Fibroblast of mammary gland (primary cell): ENCODE data around the gene DNMT3B.

Experiments
- DNase-seq: peaks from one replicate; pipeline ENCODE4 v3.0.0-alpha.2; 2010; ENCODE audit warnings: low read depth
- H3K4me3 ChIP-seq: 2 replicates; pipeline ENCODE4 v1.5.1; 2011; ENCODE audit warnings: low read depth, mild to moderate bottlenecking, low read length, moderate library complexity; ENCODE audit not compliant: control insufficient read depth
- CTCF ChIP-seq: conservative IDR thresholded peaks from 2 replicates; pipeline ENCODE4 v1.5.1; 2011; ENCODE audit warnings: low read depth, low read length, inconsistent platforms; ENCODE audit not compliant: control insufficient read depth, insufficient read depth

DNMT3B gene

DNA sequence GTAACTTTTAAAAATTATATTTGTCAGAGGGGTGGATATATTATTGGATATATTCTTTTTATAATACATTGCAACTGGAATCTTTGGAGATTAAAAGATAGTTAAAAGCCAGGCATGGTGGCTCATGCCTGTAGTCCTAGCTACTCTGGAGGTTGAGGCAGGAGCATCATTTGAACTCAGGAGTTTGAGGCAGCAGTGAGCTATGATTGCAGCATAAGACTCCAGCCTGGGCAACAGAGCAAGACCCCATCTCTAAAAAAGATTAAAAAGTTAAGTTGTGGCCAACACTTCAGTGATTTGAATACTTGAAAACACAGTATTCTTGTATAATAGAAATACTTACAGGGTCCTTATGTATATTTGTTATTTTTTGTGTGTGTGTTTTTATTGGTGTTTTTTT is 72.8 kb downstream of the DNMT3B start:
- no peak for TF ChIP-seq CTCF
- H3K4me3 ChIP-seq: no peak overlapping the region
- DNase-seq: no peak

DNA sequence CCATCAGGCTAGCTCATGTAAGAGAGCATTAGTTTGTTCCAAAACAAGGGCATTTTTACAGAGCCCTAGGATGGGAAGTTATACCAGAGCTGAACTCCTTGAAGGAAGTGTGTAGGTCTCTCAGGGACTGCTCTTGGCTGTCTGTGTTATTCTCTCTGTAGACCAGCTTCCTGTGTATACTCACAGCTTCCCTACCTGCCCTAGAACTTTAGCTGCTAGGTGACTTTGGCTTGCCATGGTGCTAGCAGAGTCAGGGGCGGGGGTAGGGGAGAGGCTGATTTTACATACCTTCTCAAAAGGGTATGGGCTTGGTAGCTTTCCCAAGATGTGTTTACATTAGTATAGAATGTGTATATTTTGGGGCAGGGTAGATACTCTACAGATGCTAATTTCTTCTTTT is 75.0 kb downstream of the DNMT3B start:
- no peak for TF ChIP-seq CTCF
- no peak overlapping the region for H3K4me3 ChIP-seq
- no peak for DNase-seq

DNA sequence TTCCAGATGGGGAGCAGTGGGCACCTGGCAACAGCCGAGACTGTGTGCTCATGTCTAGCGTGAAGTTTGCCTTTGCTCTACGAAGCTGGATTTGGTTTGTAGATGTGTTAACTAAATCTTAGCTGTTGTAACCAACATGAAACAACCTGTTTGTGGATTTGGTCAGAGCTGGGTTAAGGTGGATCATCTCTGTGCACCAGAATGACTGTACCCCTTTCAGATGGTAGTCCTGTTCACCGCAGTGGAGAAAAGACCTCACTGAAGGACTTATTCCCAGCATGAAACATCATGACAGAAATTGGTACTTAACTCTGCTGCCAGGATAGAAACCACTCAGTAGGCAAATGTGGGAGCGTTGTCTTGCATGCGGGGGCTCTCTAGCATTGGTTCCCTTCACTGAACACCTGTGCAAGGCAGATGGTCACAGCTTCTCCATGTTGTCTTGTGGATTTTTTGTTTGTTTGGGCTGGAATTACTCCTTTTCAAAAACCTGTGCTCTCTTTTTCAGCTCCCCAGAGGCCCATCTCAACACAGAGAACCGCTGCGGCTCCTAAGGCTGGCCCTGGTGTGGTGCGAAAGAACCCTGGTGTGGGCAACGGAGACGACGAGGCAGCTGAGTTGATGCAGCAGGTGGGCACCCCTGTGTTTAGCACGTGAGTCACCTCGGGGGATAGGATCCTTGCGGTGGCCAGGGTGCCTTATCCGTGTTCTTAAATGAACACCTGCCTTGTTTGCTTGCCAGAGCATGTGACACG is 77.2 kb downstream of the DNMT3B start:
- DNase-seq: no peak
- TF ChIP-seq CTCF: no peak
- no peak overlapping the region for H3K4me3 ChIP-seq

DNA sequence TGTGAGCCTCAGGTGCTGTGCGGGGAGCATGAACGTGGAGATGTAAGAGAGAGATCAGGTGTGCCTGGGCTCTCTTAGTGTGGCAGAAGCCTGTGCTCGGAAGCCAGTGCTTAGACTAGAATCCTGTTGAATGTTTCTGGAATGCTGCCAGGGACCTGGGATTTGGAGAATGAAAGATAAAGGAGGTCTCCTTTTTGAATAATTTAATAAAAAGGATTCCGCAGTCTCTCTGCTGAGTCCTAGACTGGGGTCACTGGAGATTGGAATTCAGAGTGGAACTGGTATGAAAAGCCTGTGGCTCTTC is 77.7 kb downstream of the DNMT3B start:
- no peak for TF ChIP-seq CTCF

GRCh38 chr20:32841174-32841573 is 79.0 kb downstream of the DNMT3B start:
- no peak for TF ChIP-seq CTCF
- no peak for DNase-seq
- H3K4me3 ChIP-seq: no peak overlapping the region

More for the DNA sequence above, 77.7 kb downstream of the DNMT3B start:
- no peak overlapping the region for H3K4me3 ChIP-seq
- DNase-seq: no peak

GRCh38 chr20:32841632-32842031 is 79.4 kb downstream of the DNMT3B start:
- H3K4me3 ChIP-seq: no peak overlapping the region
- no peak for TF ChIP-seq CTCF
- no peak for DNase-seq
